T-helper 17 cell (primary cell): ENCODE measurements around the gene ETV2. TPM values are rescaled to one million over a fixed set of nuclear protein-coding genes. Genes with fewer than 3 reads are reported as not detected.

Source experiments
- ATAC-seq: fragments of 150-1000 bp; cut with Tn5 transposase; 2 replicates; pipeline ENCODE4 v1.10.0; 2021; ENCODE audit warnings: mild to moderate bottlenecking, moderate library complexity
- DNase-seq, 3 donors: peaks; one replicate each; pipeline versions ENCODE4 v3.0.0 to v3.0.0-alpha.2; 2020 to 2021
- H3K9me3 ChIP-seq: one replicate; pipeline ENCODE4 v1.7.0; 2013; ENCODE audit warnings: low read length, mild to moderate bottlenecking; ENCODE audit not compliant: control insufficient read depth, poor library complexity, severe bottlenecking
- H3K27ac Mint-ChIP-seq: one replicate; pipeline ENCODE4 v1.8.0; 2022; ENCODE audit warnings: mild to moderate bottlenecking, moderate library complexity, mixed read lengths
- H3K27me3 Mint-ChIP-seq: one replicate; pipeline ENCODE4 v1.8.0; 2022; ENCODE audit warnings: mixed read lengths
- H3K36me3 Mint-ChIP-seq: one replicate; pipeline ENCODE4 v1.8.0; 2022; ENCODE audit warnings: low read depth, mixed read lengths
- H3K4me1 Mint-ChIP-seq: one replicate; pipeline ENCODE4 v1.8.0; 2022; ENCODE audit warnings: mild to moderate bottlenecking, mixed read lengths
- H3K4me3 Mint-ChIP-seq: one replicate; pipeline ENCODE4 v1.8.0; 2022; ENCODE audit warnings: mild to moderate bottlenecking, moderate library complexity, mixed read lengths
- total RNA-seq, 4 donors: library from RNA in 2 of 4; stranded (reverse) in 2 of 4; gene quantifications; one replicate each; pipeline ENCODE4 v1.2.3 and lab custom pipeline; 2022 to 2026

Gene ETV2
- total RNA-seq, 2 donors from 2014 or later: 0.50 to 0.52 TPM

GRCh38 chr19:35637165-35637564 lies 4.4 kb upstream of the ETV2 start:
- no peak overlapping the region for H3K27ac Mint-ChIP-seq
- peaks cover 4% of the 10 kb centered on the region for H3K4me1 Mint-ChIP-seq
- no peak overlapping the region for H3K4me3 Mint-ChIP-seq
- ATAC-seq: no peak
- peaks cover 16% of the 10 kb centered on the region for H3K36me3 Mint-ChIP-seq
- H3K27me3 Mint-ChIP-seq: no peaks in the 10 kb centered on the region
- no peaks in the 10 kb centered on the region for H3K9me3 ChIP-seq
- DNase-seq: no peak

- ATAC-seq (no peak), DNase-seq (no peak)
- Mint-ChIP-seq H3K36me3 (peaks cover 8% of the 10 kb centered on the region), H3K27me3 (no peaks in the 10 kb centered on the region), H3K27ac (peak overlapping the region; percentile 60), H3K4me3 (no peak overlapping the region), H3K4me1 (peaks cover under 1% of the 10 kb centered on the region)
- H3K9me3 ChIP-seq: no peaks in the 10 kb centered on the region
Measured at GRCh38 chr19:35639321-35639639, 2.3 kb upstream of the ETV2 start.

- Mint-ChIP-seq H3K4me1 (peaks cover 5% of the 10 kb centered on the region), H3K4me3 (no peak overlapping the region), H3K27ac (peak overlapping the region; percentile 60), H3K27me3 (no peaks in the 10 kb centered on the region), H3K36me3 (peaks cover 8% of the 10 kb centered on the region)
- DNase-seq (no peak), ATAC-seq (no peak)
- H3K9me3 ChIP-seq: no peaks in the 10 kb centered on the region
Measured at GRCh38 chr19:35639863-35640262, 1.7 kb upstream of the ETV2 start.

- Mint-ChIP-seq H3K27ac (no peak overlapping the region), H3K4me3 (peak overlapping the region; percentile 90), H3K4me1 (peaks cover 9% of the 10 kb centered on the region), H3K36me3 (no peaks in the 10 kb centered on the region), H3K27me3 (no peaks in the 10 kb centered on the region)
- DNase-seq (no peak), ATAC-seq (no peak)
- H3K9me3 ChIP-seq: no peaks in the 10 kb centered on the region
Measured at GRCh38 chr19:35642312-35642711, 767 bp downstream of the ETV2 start.

GRCh38 chr19:35642798-35643254 lies 1.3 kb downstream of the ETV2 start:
- Mint-ChIP-seq H3K27me3 (no peaks in the 10 kb centered on the region), H3K4me3 (peak overlapping the region; percentile 90), H3K36me3 (no peaks in the 10 kb centered on the region), H3K4me1 (peaks cover 11% of the 10 kb centered on the region), H3K27ac (no peak overlapping the region)
- DNase-seq (no peak), ATAC-seq (no peak)
- H3K9me3 ChIP-seq: no peaks in the 10 kb centered on the region

GRCh38 chr19:35643255-35644205 lies 2.0 kb downstream of the ETV2 start:
- H3K9me3 ChIP-seq: no peaks in the 10 kb centered on the region
- Mint-ChIP-seq H3K4me3 (peak overlapping the region; percentile 90), H3K27ac (no peak overlapping the region), H3K4me1 (peaks cover 13% of the 10 kb centered on the region), H3K36me3 (no peaks in the 10 kb centered on the region), H3K27me3 (no peaks in the 10 kb centered on the region)
- DNase-seq: peak; percentile 63 to 76 (median 75)
- ATAC-seq: peak; percentile 48

- peak overlapping the region; percentile 90 for H3K4me3 Mint-ChIP-seq
- DNase-seq (peak; percentile 88 to 96 (median 94)), ATAC-seq (peak; percentile 86)
- H3K27me3 Mint-ChIP-seq: no peaks in the 10 kb centered on the region
- no peaks in the 10 kb centered on the region for H3K9me3 ChIP-seq
- H3K27ac Mint-ChIP-seq: peak overlapping the region; percentile 67
- H3K4me1 Mint-ChIP-seq: peaks cover 18% of the 10 kb centered on the region
- H3K36me3 Mint-ChIP-seq: no peaks in the 10 kb centered on the region
Measured at GRCh38 chr19:35644206-35644986, 2.9 kb downstream of the ETV2 start.

GRCh38 chr19:35644987-35645679 lies 3.6 kb downstream of the ETV2 start:
- Mint-ChIP-seq H3K36me3 (no peaks in the 10 kb centered on the region), H3K4me3 (peak overlapping the region; percentile 90), H3K27me3 (no peaks in the 10 kb centered on the region), H3K27ac (peak overlapping the region; percentile 67), H3K4me1 (peaks cover 18% of the 10 kb centered on the region)
- no peaks in the 10 kb centered on the region for H3K9me3 ChIP-seq
- DNase-seq (peak; percentile 50 to 71 (median 70)), ATAC-seq (no peak)

- H3K27ac Mint-ChIP-seq: peak overlapping the region; percentile 67
- H3K4me1 Mint-ChIP-seq: peaks cover 18% of the 10 kb centered on the region
- H3K4me3 Mint-ChIP-seq: no peak overlapping the region
- no peaks in the 10 kb centered on the region for H3K27me3 Mint-ChIP-seq
- no peaks in the 10 kb centered on the region for H3K36me3 Mint-ChIP-seq
- ATAC-seq (no peak), DNase-seq (no peak)
- no peaks in the 10 kb centered on the region for H3K9me3 ChIP-seq
Measured at GRCh38 chr19:35645680-35646511, 4.4 kb downstream of the ETV2 start.

- peak; percentile 73 for ATAC-seq
- Mint-ChIP-seq H3K27me3 (no peaks in the 10 kb centered on the region), H3K4me1 (peaks cover 23% of the 10 kb centered on the region), H3K4me3 (peak within 1 kb of the TSS; percentile 98), H3K36me3 (peaks cover 2% of the 10 kb centered on the region), H3K27ac (peak within 1 kb of the TSS; percentile 98)
- peak; percentile 77 to 86 (median 80) for DNase-seq
- no peaks in the 10 kb centered on the region for H3K9me3 ChIP-seq
Measured at GRCh38 chr19:35648017-35648961, 6.7 kb downstream of the ETV2 start, which contains the start of gene COX6B1. TSS of gene COX6B1 (plus strand) at chr19:35648323. CDS start at chr19:35651244, 2,921 bp downstream.

- Mint-ChIP-seq H3K27me3 (no peaks in the 10 kb centered on the region), H3K27ac (peak overlapping the region; percentile 19), H3K36me3 (peaks cover 6% of the 10 kb centered on the region), H3K4me3 (no peak overlapping the region), H3K4me1 (peaks cover 13% of the 10 kb centered on the region)
- no peak for ATAC-seq
- no peaks in the 10 kb centered on the region for H3K9me3 ChIP-seq
- DNase-seq: no peak
Measured at GRCh38 chr19:35650581-35650980, 9.0 kb downstream of the ETV2 start.
